ENCODE measurements around the gene CAPZB.

The CAPZB gene

GRCh38 chr1:19367584-19368041 lies 117.7 kb downstream of the CAPZB start:
- no peak for DNase-seq (ENCODE audit: low read depth)

GRCh38 chr1:19366599-19367536 lies 118.5 kb downstream of the CAPZB start:
- DNase-seq (ENCODE audit: low read depth) = no peak

GRCh38 chr1:19365721-19366120 lies 119.6 kb downstream of the CAPZB start:
- no peak for DNase-seq (ENCODE audit: low read depth)

GRCh38 chr1:19363536-19364152 lies 121.7 kb downstream of the CAPZB start:
- DNase-seq (ENCODE audit: low read depth) = no peak

- DNase-seq (ENCODE audit: low read depth) = no peak
Observed at GRCh38 chr1:19361611-19362147, 123.7 kb downstream of the CAPZB start.

GRCh38 chr1:19360843-19361610 lies 124.3 kb downstream of the CAPZB start:
- no peak for DNase-seq (ENCODE audit: low read depth)

GRCh38 chr1:19360432-19360831 lies 124.9 kb downstream of the CAPZB start:
- no peak for DNase-seq (ENCODE audit: low read depth)

GRCh38 chr1:19360016-19360415 lies 125.3 kb downstream of the CAPZB start:
- no peak for DNase-seq (ENCODE audit: low read depth)

- DNase-seq (ENCODE audit: low read depth) = no peak
Observed at GRCh38 chr1:19359357-19359756, 126.0 kb downstream of the CAPZB start.

GRCh38 chr1:19358710-19359109 lies 126.6 kb downstream of the CAPZB start:
- DNase-seq (ENCODE audit: low read depth) = no peak

GRCh38 chr1:19357299-19357986 lies 127.9 kb downstream of the CAPZB start:
- DNase-seq (ENCODE audit: low read depth) = no peak

GRCh38 chr1:19356266-19356665 lies 129.1 kb downstream of the CAPZB start:
- DNase-seq (ENCODE audit: low read depth) = no peak

GRCh38 chr1:19354531-19354981 lies 130.8 kb downstream of the CAPZB start:
- no peak for DNase-seq (ENCODE audit: low read depth)

- no peak for DNase-seq (ENCODE audit: low read depth)
Observed at GRCh38 chr1:19353596-19353995, 131.7 kb downstream of the CAPZB start.

GRCh38 chr1:19352839-19353238 lies 132.5 kb downstream of the CAPZB start:
- no peak for DNase-seq (ENCODE audit: low read depth)

- DNase-seq (ENCODE audit: low read depth) = no peak
Observed at GRCh38 chr1:19351873-19352272, 133.5 kb downstream of the CAPZB start.

GRCh38 chr1:19350566-19350965 lies 134.8 kb downstream of the CAPZB start:
- DNase-seq (ENCODE audit: low read depth) = no peak

- no peak for DNase-seq (ENCODE audit: low read depth)
Observed at GRCh38 chr1:19349999-19350398, 135.3 kb downstream of the CAPZB start.

GRCh38 chr1:19348441-19349198 lies 136.7 kb downstream of the CAPZB start:
- DNase-seq (ENCODE audit: low read depth) = no peak

GRCh38 chr1:19347533-19348172 lies 137.7 kb downstream of the CAPZB start:
- no peak for DNase-seq (ENCODE audit: low read depth)

All from non-pigmented ciliary epithelial cell (primary cell).